ENCODE measurements around the gene ENDOV. TPM values are rescaled to one million over a fixed set of nuclear protein-coding genes. Genes with fewer than 3 reads are reported as not detected.

Gene ENDOV
- total RNA-seq, 2 experiments from 2014 or later: 10.1 to 12.0 TPM

- Mint-ChIP-seq H3K4me1 (ENCODE audit: low read depth) (no peaks in the 10 kb centered on the region), H3K9me3 (no peaks in the 10 kb centered on the region), H3K36me3 (ENCODE audit: low read depth) (peaks cover 71% of the 10 kb centered on the region), H3K27ac (no peak overlapping the region), H3K27me3 (no peaks in the 10 kb centered on the region), H3K4me3 (no peak overlapping the region)
- Histone ChIP-seq H3K4me1 (ENCODE audit: insufficient read depth, low read length) (peaks cover 5% of the 10 kb centered on the region), H3K9me3 (ENCODE audit: control insufficient read depth in 1 of 2, insufficient read depth in 1 of 2, low read length in 2 of 2) (no peaks in the 10 kb centered on the region), H3K27ac (ENCODE audit: low read depth in 1 of 2, low read length in 2 of 2) (no peak overlapping the region), H3K27me3 (ENCODE audit: control insufficient read depth in 1 of 2, insufficient read depth in 2 of 2, low read length in 2 of 2) (no peaks in the 10 kb centered on the region), H3K36me3 (ENCODE audit: insufficient read depth, low read length) (peaks cover 69% of the 10 kb centered on the region), H3K4me3 (ENCODE audit: low read length) (no peak overlapping the region)
- intact Hi-C loops (cut with DNase I, micrococcal nuclease): no loop called here
- DNase-seq: no peak
- CTCF ChIA-PET: interaction anchor here (0.8 kb wide), 1 partner anchor 12 kb away, joined by 3 read pairs; no protein-coding TSS in a partner anchor
- ATAC-seq (ENCODE audit: poor library complexity): no peak
- POLR2A ChIA-PET: no interaction called here
- TF ChIP-seq CTCF (IDR thresholded peaks at IDR 0.05): no peak
Observed at GRCh38 chr17:80393961-80394360, 21.0 kb upstream of the ENDOV start.

GRCh38 chr17:80394629-80395216 lies 20.2 kb upstream of the ENDOV start:
- H3K4me3 Mint-ChIP-seq: no peak overlapping the region
- no peaks in the 10 kb centered on the region for H3K27me3 Mint-ChIP-seq
- no peak overlapping the region for H3K27ac Mint-ChIP-seq
- no peaks in the 10 kb centered on the region for H3K4me1 Mint-ChIP-seq (ENCODE audit: low read depth)
- no peaks in the 10 kb centered on the region for H3K27me3 ChIP-seq (ENCODE audit: control insufficient read depth in 1 of 2, insufficient read depth in 2 of 2, low read length in 2 of 2)
- DNase-seq: no peak
- H3K9me3 Mint-ChIP-seq: no peaks in the 10 kb centered on the region
- H3K9me3 ChIP-seq (ENCODE audit: control insufficient read depth in 1 of 2, insufficient read depth in 1 of 2, low read length in 2 of 2): no peaks in the 10 kb centered on the region
- H3K27ac ChIP-seq (ENCODE audit: low read depth in 1 of 2, low read length in 2 of 2): no peak overlapping the region
- peaks cover 63% of the 10 kb centered on the region for H3K36me3 Mint-ChIP-seq (ENCODE audit: low read depth)
- ChIA-PET CTCF (no interaction called here), POLR2A (interaction anchor here (0.6 kb wide), 1 partner anchor 536 kb away, joined by 5 read pairs; no protein-coding TSS in a partner anchor)
- intact Hi-C loops (cut with DNase I, micrococcal nuclease): no loop called here
- H3K4me3 ChIP-seq (ENCODE audit: low read length): no peak overlapping the region
- peaks cover 62% of the 10 kb centered on the region for H3K36me3 ChIP-seq (ENCODE audit: insufficient read depth, low read length)
- TF ChIP-seq CTCF (IDR thresholded peaks at IDR 0.05): no peak
- H3K4me1 ChIP-seq (ENCODE audit: insufficient read depth, low read length): peaks cover 5% of the 10 kb centered on the region
- ATAC-seq (ENCODE audit: poor library complexity): no peak

- Histone ChIP-seq H3K27me3 (ENCODE audit: control insufficient read depth in 1 of 2, insufficient read depth in 2 of 2, low read length in 2 of 2) (no peaks in the 10 kb centered on the region), H3K36me3 (ENCODE audit: insufficient read depth, low read length) (peaks cover 53% of the 10 kb centered on the region), H3K4me1 (ENCODE audit: insufficient read depth, low read length) (peaks cover 5% of the 10 kb centered on the region), H3K9me3 (ENCODE audit: control insufficient read depth in 1 of 2, insufficient read depth in 1 of 2, low read length in 2 of 2) (no peaks in the 10 kb centered on the region), H3K4me3 (ENCODE audit: low read length) (no peak overlapping the region), H3K27ac (ENCODE audit: low read depth in 1 of 2, low read length in 2 of 2) (no peak overlapping the region)
- Mint-ChIP-seq H3K27me3 (no peaks in the 10 kb centered on the region), H3K9me3 (no peaks in the 10 kb centered on the region), H3K4me1 (ENCODE audit: low read depth) (no peaks in the 10 kb centered on the region), H3K27ac (peak overlapping the region; percentile 56), H3K4me3 (no peak overlapping the region), H3K36me3 (ENCODE audit: low read depth) (peaks cover 55% of the 10 kb centered on the region)
- DNase-seq (no peak), ATAC-seq (ENCODE audit: poor library complexity) (no peak)
- CTCF ChIA-PET: no interaction called here
- intact Hi-C loops (cut with DNase I, micrococcal nuclease): no loop called here
- POLR2A ChIA-PET: interaction anchor here (0.6 kb wide), 1 partner anchor 535 kb away, joined by 5 read pairs; no protein-coding TSS in a partner anchor
- no peak for TF ChIP-seq CTCF (IDR thresholded peaks at IDR 0.05)
Observed at GRCh38 chr17:80395402-80396151, 19.4 kb upstream of the ENDOV start.

All from CD4-positive, alpha-beta T cell (primary cell).